Right atrium auricular region (tissue), 2 donors: Measurements from ENCODE around the gene GRIK4. TPM values are rescaled to one million over a fixed set of nuclear protein-coding genes. Genes with fewer than 3 reads are reported as not detected.

Experiments
- DNase-seq: peaks from one replicate; pipeline ENCODE4 v3.0.0-alpha.2; 2019; ENCODE audit warnings: low spot score
- H3K27ac ChIP-seq, 2 donors: fragments of 200-600 bp; sonication (generic); 1 replicate in 1 of 2; 2 replicates in 1 of 2; pipeline ENCODE4 v1.5.1; 2016 to 2019
- H3K27me3 ChIP-seq, 2 donors: fragments of 200-600 bp; sonication (generic); one replicate each; pipeline versions ENCODE4 v1.5.1 to v1.6.0; 2017 to 2019
- H3K36me3 ChIP-seq: fragments of 200-600 bp; sonication (generic); one replicate; pipeline ENCODE4 v1.5.1; 2016
- H3K4me1 ChIP-seq, 2 donors: fragments of 200-600 bp; sonication (generic); one replicate each; pipeline versions ENCODE4 v1.5.1 to v1.6.0; 2017 to 2019
- H3K4me3 ChIP-seq, 2 donors: fragments of 200-600 bp; sonication (generic); 1 replicate in 1 of 2; 2 replicates in 1 of 2; pipeline ENCODE4 v1.5.1; 2017 to 2019; ENCODE audit warnings: mild to moderate bottlenecking in 1 of 2, moderate library complexity in 1 of 2
- H3K9me3 ChIP-seq, 2 donors: fragments of 200-600 bp; sonication (generic); one replicate each; pipeline ENCODE4 v1.5.1; 2019
- total RNA-seq, 2 donors: library from RNA; depleted of rRNA; stranded (reverse); fragments of >200 nt; gene quantifications; one replicate each; pipeline ENCODE4 v1.1.0, GENCODE V29; 2016
- TF ChIP-seq, protein P1 (sequence below), 2 donors: fragments of 200-600 bp; sonication (generic); IDR thresholded peaks; one replicate each; pipeline ENCODE4 v1.5.1; 2019; ENCODE audit warnings: antibody characterized with exemption in 2 of 2

The GRIK4 gene
- total RNA-seq, 2 donors from 2014 or later = 0.04 to 0.30 TPM

DNA sequence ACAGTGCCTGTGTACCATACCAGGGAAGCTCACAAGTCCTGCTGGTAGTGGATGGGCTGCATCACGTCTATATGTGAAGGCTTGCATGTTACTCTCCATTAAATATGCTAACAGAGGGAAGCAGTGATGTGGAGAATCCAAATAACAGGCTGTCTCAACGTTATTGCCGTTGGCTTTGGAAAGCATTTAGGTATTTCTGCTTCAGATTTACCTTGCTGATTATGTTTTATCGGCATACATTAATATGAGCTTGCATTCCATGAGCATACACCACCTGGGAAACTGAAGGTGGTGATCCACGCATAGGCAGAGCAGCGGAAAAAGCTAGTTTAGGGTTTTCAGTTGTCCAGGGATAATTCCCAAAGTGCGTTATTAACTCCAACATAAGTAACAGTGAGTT, 175.0 kb downstream of the GRIK4 start:
- Histone ChIP-seq H3K36me3 (no peaks in the 10 kb centered on the region), H3K27ac (no peak overlapping the region), H3K4me3 (no peak overlapping the region), H3K4me1 (no peaks in the 10 kb centered on the region), H3K27me3 (no peaks in the 10 kb centered on the region), H3K9me3 (no peaks in the 10 kb centered on the region)
- TF ChIP-seq, protein P1, sequence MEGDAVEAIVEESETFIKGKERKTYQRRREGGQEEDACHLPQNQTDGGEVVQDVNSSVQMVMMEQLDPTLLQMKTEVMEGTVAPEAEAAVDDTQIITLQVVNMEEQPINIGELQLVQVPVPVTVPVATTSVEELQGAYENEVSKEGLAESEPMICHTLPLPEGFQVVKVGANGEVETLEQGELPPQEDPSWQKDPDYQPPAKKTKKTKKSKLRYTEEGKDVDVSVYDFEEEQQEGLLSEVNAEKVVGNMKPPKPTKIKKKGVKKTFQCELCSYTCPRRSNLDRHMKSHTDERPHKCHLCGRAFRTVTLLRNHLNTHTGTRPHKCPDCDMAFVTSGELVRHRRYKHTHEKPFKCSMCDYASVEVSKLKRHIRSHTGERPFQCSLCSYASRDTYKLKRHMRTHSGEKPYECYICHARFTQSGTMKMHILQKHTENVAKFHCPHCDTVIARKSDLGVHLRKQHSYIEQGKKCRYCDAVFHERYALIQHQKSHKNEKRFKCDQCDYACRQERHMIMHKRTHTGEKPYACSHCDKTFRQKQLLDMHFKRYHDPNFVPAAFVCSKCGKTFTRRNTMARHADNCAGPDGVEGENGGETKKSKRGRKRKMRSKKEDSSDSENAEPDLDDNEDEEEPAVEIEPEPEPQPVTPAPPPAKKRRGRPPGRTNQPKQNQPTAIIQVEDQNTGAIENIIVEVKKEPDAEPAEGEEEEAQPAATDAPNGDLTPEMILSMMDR (IDR thresholded peaks at IDR 0.05) = no peak
- no peak for DNase-seq

DNA sequence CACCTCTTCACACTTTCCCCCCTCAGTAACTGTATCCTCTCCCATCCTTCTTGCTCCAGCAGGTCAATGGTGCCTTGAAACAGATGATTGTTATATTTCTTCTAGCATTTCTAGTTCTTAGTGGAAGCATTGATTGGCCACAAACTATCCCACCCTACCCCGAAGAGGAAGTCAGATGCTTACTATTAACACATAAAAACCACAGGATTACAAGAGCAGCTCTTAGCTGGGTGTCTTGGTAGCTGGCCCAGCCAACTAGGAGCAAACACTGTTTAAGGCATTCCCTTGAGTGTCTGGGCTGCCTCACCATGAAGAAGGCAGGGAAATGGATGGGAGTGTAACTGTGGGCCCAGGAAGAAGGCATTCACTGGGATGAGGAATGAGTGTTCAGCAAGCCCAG, 176.6 kb downstream of the GRIK4 start:
- H3K36me3 ChIP-seq = no peaks in the 10 kb centered on the region
- H3K27ac ChIP-seq = no peak overlapping the region
- no peak overlapping the region for H3K4me3 ChIP-seq
- no peaks in the 10 kb centered on the region for H3K27me3 ChIP-seq
- DNase-seq = no peak
- H3K9me3 ChIP-seq = no peaks in the 10 kb centered on the region
- TF ChIP-seq, protein P1 (IDR thresholded peaks at IDR 0.05) = no peak
- H3K4me1 ChIP-seq = no peaks in the 10 kb centered on the region

DNA sequence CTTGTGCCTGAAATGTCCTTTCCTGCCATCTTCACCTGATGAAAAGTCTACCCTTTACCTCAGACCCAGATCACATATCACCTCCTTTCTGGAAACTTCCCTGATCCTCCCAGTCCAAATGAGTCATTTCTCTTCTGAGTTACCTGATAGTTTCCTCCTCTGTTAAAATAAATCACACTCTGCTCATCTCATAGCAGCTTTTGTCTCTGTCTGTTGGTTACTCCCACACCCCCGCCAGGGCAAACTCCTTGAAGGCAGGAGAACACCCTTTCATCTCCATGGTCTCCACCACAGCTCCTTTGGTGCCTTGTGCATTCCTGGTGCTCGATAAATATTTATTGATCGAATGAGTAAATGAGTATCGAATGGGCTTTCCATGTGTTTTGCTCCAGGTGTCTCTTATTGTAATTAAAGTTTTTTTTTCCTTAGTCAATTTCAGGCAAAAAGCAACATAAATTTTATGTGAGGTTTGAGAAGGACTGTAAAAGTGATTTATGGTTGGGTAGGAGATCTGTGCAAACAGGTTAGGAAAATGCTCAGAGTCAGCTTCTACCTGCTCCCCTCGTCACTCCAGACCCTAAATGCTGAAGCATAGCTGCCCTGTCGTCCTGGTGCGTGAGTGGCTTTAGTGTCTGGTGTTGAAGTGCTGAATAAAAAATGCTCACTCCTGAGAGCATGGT, 178.2 kb downstream of the GRIK4 start:
- no peaks in the 10 kb centered on the region for H3K27me3 ChIP-seq
- H3K27ac ChIP-seq = no peak overlapping the region
- no peaks in the 10 kb centered on the region for H3K9me3 ChIP-seq
- H3K4me1 ChIP-seq = no peaks in the 10 kb centered on the region
- no peaks in the 10 kb centered on the region for H3K36me3 ChIP-seq
- TF ChIP-seq, protein P1 (IDR thresholded peaks at IDR 0.05) = no peak
- DNase-seq = no peak
- H3K4me3 ChIP-seq = no peak overlapping the region

DNA sequence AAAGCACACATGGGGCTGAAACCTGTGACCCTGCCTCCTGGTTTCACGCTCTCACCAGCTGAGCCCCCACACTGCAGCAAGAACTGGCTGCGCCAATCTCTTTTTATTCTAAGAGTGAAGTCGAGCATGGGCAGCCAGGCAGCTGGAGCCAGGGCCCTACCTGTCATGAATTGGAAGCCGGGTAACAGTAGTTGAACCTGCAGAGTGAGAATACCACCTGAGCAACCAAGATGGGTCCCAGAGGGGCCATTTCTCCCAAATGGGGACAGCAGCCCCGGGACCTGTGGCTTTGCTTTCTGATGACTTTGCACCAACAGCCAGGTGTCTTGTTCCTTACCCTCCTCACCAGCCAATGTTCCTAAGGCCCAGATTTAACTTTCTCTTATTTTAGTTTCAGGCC, 178.9 kb downstream of the GRIK4 start:
- H3K4me3 ChIP-seq = no peak overlapping the region
- no peak for DNase-seq
- no peaks in the 10 kb centered on the region for H3K4me1 ChIP-seq
- H3K27me3 ChIP-seq = no peaks in the 10 kb centered on the region
- H3K9me3 ChIP-seq = no peaks in the 10 kb centered on the region
- no peaks in the 10 kb centered on the region for H3K36me3 ChIP-seq
- TF ChIP-seq, protein P1 (IDR thresholded peaks at IDR 0.05) = no peak
- H3K27ac ChIP-seq = no peak overlapping the region

DNA sequence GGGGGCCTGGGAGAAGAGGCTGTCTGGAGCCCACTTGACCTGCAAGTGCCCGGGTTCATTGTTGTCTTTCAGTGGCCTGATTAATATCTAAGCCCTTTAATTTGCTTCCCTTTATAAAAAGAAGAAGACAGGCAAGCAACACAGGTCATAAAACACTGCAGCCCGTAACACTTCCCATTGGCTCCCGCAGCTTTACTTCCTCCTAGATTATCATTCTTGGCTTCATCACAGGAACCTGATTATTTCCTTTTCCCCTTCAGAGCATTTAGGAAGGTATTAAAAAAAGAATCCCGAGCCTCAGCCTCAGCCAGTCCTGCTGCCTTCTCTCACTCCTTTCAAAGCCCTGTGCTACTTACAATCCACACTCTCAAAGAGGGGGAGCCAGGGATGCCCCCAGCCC, 183.2 kb downstream of the GRIK4 start:
- Histone ChIP-seq H3K27me3 (no peaks in the 10 kb centered on the region), H3K4me3 (no peak overlapping the region), H3K4me1 (no peaks in the 10 kb centered on the region), H3K36me3 (no peaks in the 10 kb centered on the region), H3K27ac (no peak overlapping the region), H3K9me3 (no peaks in the 10 kb centered on the region)
- TF ChIP-seq, protein P1 (IDR thresholded peaks at IDR 0.05) = no peak
- DNase-seq = no peak

DNA sequence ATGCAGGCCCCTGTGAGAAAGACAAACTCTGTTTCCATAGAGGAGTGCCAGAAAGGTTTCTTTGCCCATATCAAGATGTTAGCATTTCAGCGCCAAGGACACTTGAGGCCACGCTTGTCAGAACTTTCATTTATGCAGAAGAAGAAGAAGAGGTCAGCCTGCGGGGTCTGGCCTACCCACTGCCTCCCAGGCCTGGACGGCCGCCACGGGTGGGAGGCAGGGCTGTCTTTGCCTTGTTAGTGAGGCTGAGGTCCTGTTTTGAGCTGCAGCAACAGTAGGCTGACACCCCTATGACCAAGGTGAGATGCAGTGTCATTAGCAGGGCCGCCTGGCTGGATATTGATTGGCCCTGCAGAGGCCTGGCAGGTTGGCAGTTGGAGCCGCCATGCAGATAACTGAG, 183.9 kb downstream of the GRIK4 start:
- Histone ChIP-seq H3K36me3 (no peaks in the 10 kb centered on the region), H3K4me3 (no peak overlapping the region), H3K27me3 (no peaks in the 10 kb centered on the region), H3K4me1 (no peaks in the 10 kb centered on the region), H3K9me3 (no peaks in the 10 kb centered on the region), H3K27ac (no peak overlapping the region)
- DNase-seq = no peak
- TF ChIP-seq, protein P1 (IDR thresholded peaks at IDR 0.05) = no peak
